Measurements from ENCODE around the gene PTRHD1.

Gene PTRHD1

DNA sequence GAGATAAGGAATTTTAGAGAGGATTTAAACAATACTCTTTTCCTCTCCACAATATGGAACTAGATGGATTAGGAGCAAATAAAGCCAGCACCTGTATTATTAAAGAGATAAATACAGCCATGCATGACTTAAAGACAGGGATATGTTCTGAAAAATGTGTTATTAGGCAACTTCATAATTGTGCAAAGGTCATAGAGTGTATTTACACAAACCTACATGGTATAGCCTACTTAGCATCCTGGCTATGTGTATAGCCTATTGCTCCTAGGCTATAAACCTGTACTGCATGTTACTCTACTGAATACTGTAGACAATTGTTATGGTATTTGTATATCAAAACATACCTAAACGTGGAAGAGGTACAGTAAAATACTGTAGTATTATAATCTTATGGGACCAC lies 53.0 kb downstream of the PTRHD1 start:
- no peak overlapping the region for H3K4me3 ChIP-seq (ENCODE audit: low read length)
- no peak for DNase-seq
- H3K27ac ChIP-seq (ENCODE audit: low read length) = no peak overlapping the region
- no peaks in the 10 kb centered on the region for H3F3A ChIP-seq (ENCODE audit: insufficient read depth, low read length)
- no peak overlapping the region for H3K9ac ChIP-seq (ENCODE audit: low read length)
- H3K36me3 ChIP-seq (replicated peaks; ENCODE audit: insufficient read depth, low read length) = no peaks in the 10 kb centered on the region
- no peaks in the 10 kb centered on the region for H3K79me2 ChIP-seq (ENCODE audit: low read length)
- no peak overlapping the region for H2AFZ ChIP-seq (ENCODE audit: low read length)
- H3K9me3 ChIP-seq (replicated peaks; ENCODE audit: insufficient read depth, low read length) = no peaks in the 10 kb centered on the region
- no peaks in the 10 kb centered on the region for H4K20me1 ChIP-seq (ENCODE audit: insufficient read depth, low read length)
- H3K4me2 ChIP-seq (ENCODE audit: low read depth, low read length) = no peak overlapping the region
- H3K27me3 ChIP-seq (replicated peaks; ENCODE audit: insufficient read depth, low read length) = no peaks in the 10 kb centered on the region
- no peaks in the 10 kb centered on the region for H3K4me1 ChIP-seq (ENCODE audit: low read length)
- no peaks in the 10 kb centered on the region for H3K9me2 ChIP-seq (replicated peaks; ENCODE audit: insufficient read depth, low read length)
- TF ChIP-seq EZH2 (optimal IDR thresholded peaks at IDR 0.05; ENCODE audit: low read depth, low read length) (no peak), EZH2phosphoT487 (IDR thresholded peaks at IDR 0.05; ENCODE audit: low read length) (no peak)
- TF ChIP-seq, protein P1, sequence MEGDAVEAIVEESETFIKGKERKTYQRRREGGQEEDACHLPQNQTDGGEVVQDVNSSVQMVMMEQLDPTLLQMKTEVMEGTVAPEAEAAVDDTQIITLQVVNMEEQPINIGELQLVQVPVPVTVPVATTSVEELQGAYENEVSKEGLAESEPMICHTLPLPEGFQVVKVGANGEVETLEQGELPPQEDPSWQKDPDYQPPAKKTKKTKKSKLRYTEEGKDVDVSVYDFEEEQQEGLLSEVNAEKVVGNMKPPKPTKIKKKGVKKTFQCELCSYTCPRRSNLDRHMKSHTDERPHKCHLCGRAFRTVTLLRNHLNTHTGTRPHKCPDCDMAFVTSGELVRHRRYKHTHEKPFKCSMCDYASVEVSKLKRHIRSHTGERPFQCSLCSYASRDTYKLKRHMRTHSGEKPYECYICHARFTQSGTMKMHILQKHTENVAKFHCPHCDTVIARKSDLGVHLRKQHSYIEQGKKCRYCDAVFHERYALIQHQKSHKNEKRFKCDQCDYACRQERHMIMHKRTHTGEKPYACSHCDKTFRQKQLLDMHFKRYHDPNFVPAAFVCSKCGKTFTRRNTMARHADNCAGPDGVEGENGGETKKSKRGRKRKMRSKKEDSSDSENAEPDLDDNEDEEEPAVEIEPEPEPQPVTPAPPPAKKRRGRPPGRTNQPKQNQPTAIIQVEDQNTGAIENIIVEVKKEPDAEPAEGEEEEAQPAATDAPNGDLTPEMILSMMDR (IDR thresholded peaks at IDR 0.05; ENCODE audit: low read length) = no peak
